A549 (cell line): Measurements from ENCODE around the gene C6orf52. TPM values are rescaled to one million over a fixed set of nuclear protein-coding genes. Genes with fewer than 3 reads are reported as not detected.
A peak's percentile ranks its signal among the peaks of the same experiment; 100 is the strongest.

Experiments
- ATOH8 ChIP-seq: fragments of 250-450 bp; sonication (Bioruptor Pico); IDR thresholded peaks from 2 replicates; pipeline ENCODE4 v1.5.0; 2020; ENCODE audit warnings: low read depth, mild to moderate bottlenecking, moderate library complexity
- CBX8 ChIP-seq: fragments of 200-600 bp; sonication (generic); IDR thresholded peaks from 2 replicates; pipeline ENCODE4 v1.6.1; 2016
- EHMT2 ChIP-seq: fragments of 200-600 bp; sonication (generic); IDR thresholded peaks from 2 replicates; pipeline ENCODE4 v1.6.1; 2016; ENCODE audit warnings: antibody characterized with exemption, low read depth, mild to moderate bottlenecking, moderate library complexity
- ELK1 ChIP-seq: fragments of 150-350 bp; IDR thresholded peaks from 2 replicates; pipeline ENCODE4 v1.6.1; 2014; ENCODE audit warnings: low read depth, mild to moderate bottlenecking, low read length
- ESRRA ChIP-seq: fragments of 150-350 bp; IDR thresholded peaks from 2 replicates; pipeline ENCODE4 v1.6.1; 2014; ENCODE audit warnings: mild to moderate bottlenecking, low read length, borderline replicate concordance
- FOSB ChIP-seq: fragments of 250-450 bp; sonication (Bioruptor Pico); IDR thresholded peaks from 2 replicates; pipeline ENCODE4 v1.5.0; 2020; ENCODE audit warnings: mild to moderate bottlenecking, moderate library complexity
- HMGXB4 ChIP-seq: fragments of 250-450 bp; sonication (Bioruptor Pico); IDR thresholded peaks from 2 replicates; pipeline ENCODE4 v1.5.0; 2021; ENCODE audit warnings: mild to moderate bottlenecking, moderate library complexity, borderline replicate concordance
- KDM5A ChIP-seq: fragments of 200-600 bp; sonication (generic); IDR thresholded peaks from 2 replicates; pipeline ENCODE4 v1.6.1; 2016; ENCODE audit warnings: antibody characterized with exemption, mild to moderate bottlenecking
- MAX ChIP-seq: IDR thresholded peaks from 2 replicates; pipeline ENCODE4 v1.6.1; 2012
- NR3C1 ChIP-seq: fragments of >200 bp; sonication (Bioruptor Twin); formaldehyde crosslinking; IDR thresholded peaks from 3 replicates; pipeline ENCODE4 v1.6.1; 2017
- POLR2A ChIP-seq: IDR thresholded peaks from 2 replicates; pipeline ENCODE4 v1.6.1; 2012; ENCODE audit warnings: mild to moderate bottlenecking, low read length
- POLR2AphosphoS2 ChIP-seq: conservative IDR thresholded peaks from 2 replicates; pipeline ENCODE4 v1.6.1; 2012; ENCODE audit warnings: low read length, improper control_type of control experiment, inconsistent platforms
- RCOR1 ChIP-seq: fragments of 150-350 bp; IDR thresholded peaks from 2 replicates; pipeline ENCODE4 v1.6.1; 2014; ENCODE audit warnings: antibody characterized with exemption, low read length, low read depth
- REST ChIP-seq: fragments of 200-600 bp; sonication (generic); IDR thresholded peaks from 2 replicates; pipeline ENCODE4 v1.6.1; 2016; ENCODE audit warnings: antibody characterized with exemption, mild to moderate bottlenecking, moderate library complexity
- RNF2 ChIP-seq: fragments of 200-600 bp; sonication (generic); IDR thresholded peaks from 2 replicates; pipeline ENCODE4 v1.6.1; 2016; ENCODE audit warnings: low read depth, mild to moderate bottlenecking, antibody characterized with exemption, moderate library complexity, borderline replicate concordance
- SMC3 ChIP-seq: fragments of >200 bp; sonication (Bioruptor Twin); formaldehyde crosslinking; IDR thresholded peaks from 3 replicates; pipeline ENCODE4 v1.6.1; 2018; ENCODE audit warnings: inconsistent platforms
- TFCP2L1 ChIP-seq: fragments of 250-450 bp; sonication (Bioruptor Pico); IDR thresholded peaks from 2 replicates; pipeline ENCODE4 v1.5.0; 2021; ENCODE audit warnings: mild to moderate bottlenecking
- USF2 ChIP-seq: fragments of 450-650 bp; IDR thresholded peaks from 2 replicates; pipeline ENCODE4 v1.6.1; 2014; ENCODE audit warnings: antibody characterized with exemption
- ZC3H11A ChIP-seq: fragments of 450-650 bp; IDR thresholded peaks from 2 replicates; pipeline ENCODE4 v1.6.1; 2014; ENCODE audit warnings: antibody characterized with exemption, mild to moderate bottlenecking
- ZFP36 ChIP-seq: fragments of 450-650 bp; IDR thresholded peaks from 2 replicates; pipeline ENCODE4 v1.6.1; 2014; ENCODE audit warnings: borderline replicate concordance; ENCODE audit not compliant: partially characterized antibody
- ZNF302 ChIP-seq: fragments of 250-450 bp; sonication (Bioruptor Pico); IDR thresholded peaks from 2 replicates; pipeline ENCODE4 v1.9.0; 2021; ENCODE audit warnings: inconsistent platforms, mild to moderate bottlenecking, moderate library complexity
- ZSCAN20 ChIP-seq: fragments of 250-450 bp; sonication (Bioruptor Pico); IDR thresholded peaks from 2 replicates; pipeline ENCODE4 v1.8.0; 2022; ENCODE audit warnings: mild to moderate bottlenecking, moderate library complexity
- polyA plus RNA-seq, 4 experiments: library from polyadenylated mRNA; depleted of rRNA in 3 of 4; stranded (reverse); fragments of >200 nt; fragmentation: RNase III in 1 of 4; extraction: RNeasy Plus Mini Kit Qiagen cat#74134 plus additional on column Dnase treatment in 1 of 4; gene quantifications; 2 replicates in 3 of 4; 3 replicates in 1 of 4; pipeline ENCODE4 v1.2.3, GENCODE V29; 2011 to 2017

Gene C6orf52
- polyA plus RNA-seq, 2 of the 4 experiments (the other 2 are of a cell fraction) = 1.3 to 2.2 TPM

GRCh38 chr6:10694302-10695085 lies at the start of gene C6orf52, which contains the start of gene PAK1IP1 (continued):
- TF ChIP-seq REST = no peak
- no peak for TF ChIP-seq ZC3H11A
- TF ChIP-seq USF2 = peak; percentile 77
- no peak; the same call in 2 of the 3 replicates for TF ChIP-seq SMC3
- TF ChIP-seq EHMT2 = no peak
- TF ChIP-seq POLR2AphosphoS2 = no peak
- no peak for TF ChIP-seq ZNF302
- no peak; the same call in 1 of the 2 replicates for TF ChIP-seq KDM5A
- TF ChIP-seq ZSCAN20 (CRISPR knock-in tag) = no peak
- no peak for TF ChIP-seq RCOR1
- TF ChIP-seq ESRRA = no peak
- TF ChIP-seq ELK1 = no peak
- TF ChIP-seq CBX8 = no peak
- peak; percentile 89 for TF ChIP-seq POLR2A
- no peak for TF ChIP-seq TFCP2L1 (CRISPR knock-in tag)
- no peak for TF ChIP-seq NR3C1
- TF ChIP-seq ATOH8 = no peak
- TF ChIP-seq RNF2 = no peak
- no peak for TF ChIP-seq FOSB (CRISPR knock-in tag)
- TF ChIP-seq MAX = peak; percentile 97
- no peak for TF ChIP-seq HMGXB4 (CRISPR knock-in tag)
- TF ChIP-seq ZFP36 = no peak
- TF ChIP-seq, all 56 proteins: peak for 9
